ENCODE results near the gene WSB1.

The WSB1 gene

GRCh38 chr17:27348196-27348595, 54.3 kb downstream of the WSB1 start:
- in situ Hi-C loops (cut with HindIII; ENCODE audit: low pct_unique_long_range_greater_than_20kb, low sequenced_read_pairs) = loop anchor here (25.0 kb wide), 1 partner anchor 111 kb away; no protein-coding TSS in a partner anchor
- no peak for TF ChIP-seq JUND (IDR thresholded peaks at IDR 0.05; ENCODE audit: low read depth)
- DNase-seq (ENCODE audit: low read depth in 1 of 2, low spot score in 1 of 2) = no peak

GRCh38 chr17:27349540-27350021, 55.7 kb downstream of the WSB1 start:
- TF ChIP-seq JUND (IDR thresholded peaks at IDR 0.05; ENCODE audit: low read depth) = no peak
- DNase-seq (ENCODE audit: low read depth in 1 of 2, low spot score in 1 of 2) = no peak
- in situ Hi-C loops (cut with HindIII; ENCODE audit: low pct_unique_long_range_greater_than_20kb, low sequenced_read_pairs) = loop anchor here (25.0 kb wide), 1 partner anchor 112 kb away; no protein-coding TSS in a partner anchor

GRCh38 chr17:27351759-27352158, 57.8 kb downstream of the WSB1 start:
- DNase-seq (ENCODE audit: low read depth in 1 of 2, low spot score in 1 of 2) = no peak
- no peak for TF ChIP-seq JUND (IDR thresholded peaks at IDR 0.05; ENCODE audit: low read depth)
- in situ Hi-C loops (cut with HindIII; ENCODE audit: low pct_unique_long_range_greater_than_20kb, low sequenced_read_pairs) = no loop called here

- in situ Hi-C loops (cut with HindIII; ENCODE audit: low pct_unique_long_range_greater_than_20kb, low sequenced_read_pairs) = no loop called here
- DNase-seq (ENCODE audit: low read depth in 1 of 2, low spot score in 1 of 2) = no peak
- no peak for TF ChIP-seq JUND (IDR thresholded peaks at IDR 0.05; ENCODE audit: low read depth)
Measured at GRCh38 chr17:27352448-27353032, 58.6 kb downstream of the WSB1 start.

- no peak for TF ChIP-seq JUND (IDR thresholded peaks at IDR 0.05; ENCODE audit: low read depth)
- DNase-seq (ENCODE audit: low read depth in 1 of 2, low spot score in 1 of 2) = no peak
- in situ Hi-C loops (cut with HindIII; ENCODE audit: low pct_unique_long_range_greater_than_20kb, low sequenced_read_pairs) = no loop called here
Measured at GRCh38 chr17:27353033-27353460, 59.1 kb downstream of the WSB1 start.

- peak; percentile 96 to 97 for DNase-seq (ENCODE audit: low read depth in 1 of 2, low spot score in 1 of 2)
- in situ Hi-C loops (cut with HindIII; ENCODE audit: low pct_unique_long_range_greater_than_20kb, low sequenced_read_pairs) = no loop called here
- peak; percentile 74; the same call in 1 of the 2 replicates for TF ChIP-seq JUND (IDR thresholded peaks at IDR 0.05; ENCODE audit: low read depth)
Measured at GRCh38 chr17:27353461-27354050, 59.6 kb downstream of the WSB1 start.

GRCh38 chr17:27354051-27354490, 60.2 kb downstream of the WSB1 start:
- no peak for TF ChIP-seq JUND (IDR thresholded peaks at IDR 0.05; ENCODE audit: low read depth)
- DNase-seq (ENCODE audit: low read depth in 1 of 2, low spot score in 1 of 2) = no peak
- in situ Hi-C loops (cut with HindIII; ENCODE audit: low pct_unique_long_range_greater_than_20kb, low sequenced_read_pairs) = no loop called here

GRCh38 chr17:27354491-27355081, 60.7 kb downstream of the WSB1 start:
- no peak for TF ChIP-seq JUND (IDR thresholded peaks at IDR 0.05; ENCODE audit: low read depth)
- in situ Hi-C loops (cut with HindIII; ENCODE audit: low pct_unique_long_range_greater_than_20kb, low sequenced_read_pairs) = no loop called here
- peak; percentile 39 to 76 for DNase-seq (ENCODE audit: low read depth in 1 of 2, low spot score in 1 of 2)

- in situ Hi-C loops (cut with HindIII; ENCODE audit: low pct_unique_long_range_greater_than_20kb, low sequenced_read_pairs) = no loop called here
- no peak for TF ChIP-seq JUND (IDR thresholded peaks at IDR 0.05; ENCODE audit: low read depth)
- DNase-seq (ENCODE audit: low read depth in 1 of 2, low spot score in 1 of 2) = no peak
Measured at GRCh38 chr17:27355419-27355818, 61.5 kb downstream of the WSB1 start.

GRCh38 chr17:27356091-27356705, 62.3 kb downstream of the WSB1 start:
- in situ Hi-C loops (cut with HindIII; ENCODE audit: low pct_unique_long_range_greater_than_20kb, low sequenced_read_pairs) = no loop called here
- no peak for DNase-seq (ENCODE audit: low read depth in 1 of 2, low spot score in 1 of 2)

GRCh38 chr17:27357236-27357635, 63.3 kb downstream of the WSB1 start:
- no peak for TF ChIP-seq JUND (IDR thresholded peaks at IDR 0.05; ENCODE audit: low read depth)
- in situ Hi-C loops (cut with HindIII; ENCODE audit: low pct_unique_long_range_greater_than_20kb, low sequenced_read_pairs) = no loop called here
- no peak for DNase-seq (ENCODE audit: low read depth in 1 of 2, low spot score in 1 of 2)

More at GRCh38 chr17:27356091-27356705, 62.3 kb downstream of the WSB1 start:
- no peak for TF ChIP-seq JUND (IDR thresholded peaks at IDR 0.05; ENCODE audit: low read depth)

- no peak for DNase-seq (ENCODE audit: low read depth in 1 of 2, low spot score in 1 of 2)
- in situ Hi-C loops (cut with HindIII; ENCODE audit: low pct_unique_long_range_greater_than_20kb, low sequenced_read_pairs) = no loop called here
- no peak for TF ChIP-seq JUND (IDR thresholded peaks at IDR 0.05; ENCODE audit: low read depth)
Measured at GRCh38 chr17:27360507-27360906, 66.6 kb downstream of the WSB1 start.

- no peak for TF ChIP-seq JUND (IDR thresholded peaks at IDR 0.05; ENCODE audit: low read depth)
- in situ Hi-C loops (cut with HindIII; ENCODE audit: low pct_unique_long_range_greater_than_20kb, low sequenced_read_pairs) = no loop called here
Measured at GRCh38 chr17:27361695-27362094, 67.8 kb downstream of the WSB1 start.

More at GRCh38 chr17:27361695-27362094, 67.8 kb downstream of the WSB1 start:
- DNase-seq (ENCODE audit: low read depth in 1 of 2, low spot score in 1 of 2) = no peak
